Measurements from ENCODE around the gene TTC33.
"Not testable (repeated sequence)": the region's sequence is repeated elsewhere in the genome, so short reads cannot be mapped to it uniquely, and the experiment has no call there.

The TTC33 gene

GRCh38 chr5:40569546-40570270 is 186.1 kb downstream of the TTC33 start:
- DNase-seq (ENCODE audit: low read depth) = no peak

GRCh38 chr5:40568548-40568947 is 187.2 kb downstream of the TTC33 start:
- DNase-seq (ENCODE audit: low read depth) = no peak

- DNase-seq (ENCODE audit: low read depth) = not testable (repeated sequence)
Measured at GRCh38 chr5:40563173-40563572, 192.6 kb downstream of the TTC33 start.

GRCh38 chr5:40560474-40561110 is 195.2 kb downstream of the TTC33 start:
- no peak for DNase-seq (ENCODE audit: low read depth)

- DNase-seq (ENCODE audit: low read depth) = no peak
Measured at GRCh38 chr5:40559306-40559705, 196.5 kb downstream of the TTC33 start.

GRCh38 chr5:40557501-40557900 is 198.3 kb downstream of the TTC33 start:
- no peak for DNase-seq (ENCODE audit: low read depth)

GRCh38 chr5:40556811-40557210 is 198.9 kb downstream of the TTC33 start:
- no peak for DNase-seq (ENCODE audit: low read depth)

GRCh38 chr5:40555886-40556285 is 199.9 kb downstream of the TTC33 start:
- no peak for DNase-seq (ENCODE audit: low read depth)

GRCh38 chr5:40554813-40555212 is 200.9 kb downstream of the TTC33 start:
- DNase-seq (ENCODE audit: low read depth) = no peak

GRCh38 chr5:40554054-40554453 is 201.7 kb downstream of the TTC33 start:
- DNase-seq (ENCODE audit: low read depth) = no peak

- DNase-seq (ENCODE audit: low read depth) = no peak
Measured at GRCh38 chr5:40552981-40553380, 202.8 kb downstream of the TTC33 start.

GRCh38 chr5:40551496-40552491 is 204.0 kb downstream of the TTC33 start:
- DNase-seq (ENCODE audit: low read depth) = no peak

- DNase-seq (ENCODE audit: low read depth) = no peak
Measured at GRCh38 chr5:40550481-40550880, 205.3 kb downstream of the TTC33 start.

GRCh38 chr5:40549616-40550015 is 206.1 kb downstream of the TTC33 start:
- DNase-seq (ENCODE audit: low read depth) = no peak

- no peak for DNase-seq (ENCODE audit: low read depth)
Measured at GRCh38 chr5:40547994-40548575, 207.7 kb downstream of the TTC33 start.

GRCh38 chr5:40547557-40547956 is 208.2 kb downstream of the TTC33 start:
- no peak for DNase-seq (ENCODE audit: low read depth)

- DNase-seq (ENCODE audit: low read depth) = no peak
Measured at GRCh38 chr5:40540301-40540700, 215.5 kb downstream of the TTC33 start.

GRCh38 chr5:40524677-40525076 is 231.1 kb downstream of the TTC33 start:
- no peak for DNase-seq (ENCODE audit: low read depth)

- no peak for DNase-seq (ENCODE audit: low read depth)
Measured at GRCh38 chr5:40521925-40522324, 233.8 kb downstream of the TTC33 start.

- no peak for DNase-seq (ENCODE audit: low read depth)
Measured at GRCh38 chr5:40521108-40521785, 234.5 kb downstream of the TTC33 start.

- DNase-seq (ENCODE audit: low read depth) = peak; percentile 17
Measured at GRCh38 chr5:40518485-40518917, 237.3 kb downstream of the TTC33 start.

GRCh38 chr5:40515476-40515875 is 240.3 kb downstream of the TTC33 start:
- no peak for DNase-seq (ENCODE audit: low read depth)

Data from activated T-cell treated with anti-CD3 and anti-CD28 coated beads for 48 hours (primary cell).